HepG2 (cell line): ENCODE measurements around the gene CCDC57. TPM values are rescaled to one million over a fixed set of nuclear protein-coding genes. Genes with fewer than 3 reads are reported as not detected.
A peak's percentile ranks its signal among the peaks of the same experiment; 100 is the strongest.

Source experiments
- ATAC-seq: fragments of 200-7000 bp; cut with Tn5 transposase; 3 replicates; pipeline ENCODE4 v1.9.1; 2020; ENCODE audit warnings: mild to moderate bottlenecking, moderate library complexity
- BruUV-seq: library from RNA; stranded (reverse); fragments of 400-500 nt; replicated peaks from 2 replicates; lab custom pipeline; 2021; lab: Mats Ljungman, UMichigan
- CTCF ChIA-PET: fragments of 300-600 bp; formaldehyde crosslinking; extraction: SDS; loops from one replicate; lab custom pipeline; 2021; ENCODE audit warnings: low total read pairs, inconsistent platforms, low intra/inter-chr PET ratio; lab: Yijun Ruan, JAX
- POLR2A ChIA-PET: fragments of 350-600 bp; sonication (Branson Sonifier 250); formaldehyde crosslinking; loops from one replicate; lab custom pipeline; 2020; ENCODE audit warnings: antibody characterized with exemption, inconsistent platforms; lab: Yijun Ruan, JAX
- DNase-seq: peaks from one replicate; pipeline ENCODE4 v3.0.0-alpha.2; 2015; ENCODE audit warnings: low spot score
- FAIRE-seq: peaks from 3 replicates; lab custom pipeline; 2011; peaks lifted over from hg19 to GRCh38; lab: Jason Lieb, UNC
- H2AFZ ChIP-seq: one replicate; pipeline ENCODE4 v1.6.1; 2011; ENCODE audit warnings: low read length, inconsistent platforms
- H3K27ac ChIP-seq: fragments of 300-600 bp; 3 replicates; pipeline ENCODE4 v1.8.0; 2011; ENCODE audit warnings: mixed run types, mild to moderate bottlenecking, mixed read lengths, low read length, inconsistent platforms; ENCODE audit not compliant: insufficient read depth; ENCODE audit errors: extremely low read length
- H3K27me3 ChIP-seq, 2 experiments: fragments of 200-600 bp in 1 of 2; 2 replicates in 1 of 2; 3 replicates in 1 of 2; pipeline versions ENCODE4 v1.6.0 to v1.8.0; 2011; ENCODE audit warnings: low read length in 2 of 2, mild to moderate bottlenecking in 2 of 2, moderate library complexity in 2 of 2, inconsistent platforms in 1 of 2; ENCODE audit not compliant: insufficient read depth in 2 of 2, control insufficient read depth in 1 of 2
- H3K36me3 ChIP-seq, 2 experiments: fragments of 200-600 bp in 1 of 2; replicated peaks in 1 of 2; 2 replicates in 1 of 2; 3 replicates in 1 of 2; pipeline versions ENCODE4 v1.5.1 to v1.8.0; 2011; ENCODE audit warnings: low read length in 2 of 2, inconsistent platforms in 1 of 2; ENCODE audit not compliant: insufficient read depth in 2 of 2, control insufficient read depth in 1 of 2
- H3K4me1 ChIP-seq: 2 replicates; pipeline ENCODE4 v1.5.1; 2012; ENCODE audit warnings: low read length, inconsistent platforms; ENCODE audit not compliant: insufficient read depth
- H3K4me2 ChIP-seq: 2 replicates; pipeline ENCODE4 v1.6.0; 2011; ENCODE audit warnings: low read depth, low read length, inconsistent platforms
- H3K4me3 ChIP-seq, 3 experiments: fragments of 200-600 bp in 1 of 3; sonication (generic), shearing (Covaris generic) in 1 of 3; replicated peaks in 1 of 3; 2 replicates each; pipeline ENCODE4 v1.5.1; 2011 to 2016; ENCODE audit warnings: low read length in 3 of 3, inconsistent platforms in 2 of 3, low read depth in 2 of 3, mild to moderate bottlenecking in 2 of 3, control low read depth in 1 of 3, mixed read lengths in 1 of 3; ENCODE audit not compliant: insufficient read depth in 1 of 3
- H3K79me2 ChIP-seq: one replicate; pipeline ENCODE4 v1.6.1; 2011; ENCODE audit warnings: low read length, inconsistent platforms; ENCODE audit not compliant: insufficient read depth
- H3K9ac ChIP-seq: 2 replicates; pipeline ENCODE4 v1.6.0; 2011; ENCODE audit warnings: mild to moderate bottlenecking, low read depth, low read length, inconsistent platforms; ENCODE audit not compliant: insufficient read depth
- H3K9me3 ChIP-seq: 2 replicates; pipeline ENCODE4 v1.5.1; 2012; ENCODE audit warnings: mild to moderate bottlenecking, low read length
- H4K20me1 ChIP-seq: 2 replicates; pipeline ENCODE4 v1.6.0; 2011; ENCODE audit warnings: inconsistent platforms, mild to moderate bottlenecking, low read length, moderate library complexity; ENCODE audit not compliant: insufficient read depth
- ATF1 ChIP-seq: IDR thresholded peaks from 2 replicates; pipeline ENCODE4 v1.6.1; 2016; ENCODE audit warnings: mild to moderate bottlenecking, control low read depth
- HNRNPLL ChIP-seq: fragments of 200-400 bp; formaldehyde crosslinking; IDR thresholded peaks from 2 replicates; pipeline ENCODE4 v1.6.1; 2017; ENCODE audit warnings: mild to moderate bottlenecking, low read depth, low read length; ENCODE audit not compliant: poor library complexity, severe bottlenecking
- HOXD1 ChIP-seq: sonication (generic); formaldehyde crosslinking; IDR thresholded peaks from 2 replicates; pipeline ENCODE4 v1.5.0; 2020; ENCODE audit warnings: missing genetic modification reagents
- IRF2 ChIP-seq: IDR thresholded peaks from 2 replicates; pipeline ENCODE4 v1.6.1; 2018; ENCODE audit warnings: missing genetic modification reagents, missing compliant biosample characterization
- KAT2B ChIP-seq: fragments of 150-350 bp; IDR thresholded peaks from 2 replicates; pipeline ENCODE4 v1.6.1; 2014; ENCODE audit warnings: low read depth, low read length, borderline replicate concordance
- NCOA2 ChIP-seq: sonication (generic); formaldehyde crosslinking; IDR thresholded peaks from 2 replicates; pipeline ENCODE4 v1.8.0; 2022; ENCODE audit warnings: inconsistent platforms
- NFYC ChIP-seq: IDR thresholded peaks from 2 replicates; pipeline ENCODE4 v1.6.1; 2016; ENCODE audit warnings: missing genetic modification reagents, missing compliant biosample characterization
- NR3C1 ChIP-seq: sonication (generic); formaldehyde crosslinking; IDR thresholded peaks from 2 replicates; pipeline ENCODE4 v1.4.0; 2020; ENCODE audit warnings: missing genetic modification reagents
- POLR2AphosphoS2 ChIP-seq: IDR thresholded peaks from 2 replicates; pipeline ENCODE4 v1.6.1; 2011; ENCODE audit warnings: low read depth, low read length, improper control_type of control experiment
- RBFOX2 ChIP-seq: fragments of 200-400 bp; formaldehyde crosslinking; IDR thresholded peaks from 2 replicates; pipeline ENCODE4 v1.6.1; 2017; ENCODE audit warnings: low read depth, mild to moderate bottlenecking, low read length
- RBM22 ChIP-seq: fragments of 200-400 bp; formaldehyde crosslinking; optimal IDR thresholded peaks from 2 replicates; pipeline ENCODE3; 2017; ENCODE audit warnings: mild to moderate bottlenecking, low read length, moderate library complexity
- RBM39 ChIP-seq: fragments of 200-400 bp; formaldehyde crosslinking; IDR thresholded peaks from one replicate; pipeline ENCODE4 v1.6.1; 2018; ENCODE audit warnings: antibody characterized with exemption, mild to moderate bottlenecking, low read depth, low read length; ENCODE audit not compliant: poor library complexity, severe bottlenecking
- RFX3 ChIP-seq: IDR thresholded peaks from 2 replicates; pipeline ENCODE4 v1.6.1; 2016; ENCODE audit warnings: missing biosample characterization, missing genetic modification reagents
- STAG1 ChIP-seq: sonication (generic); formaldehyde crosslinking; IDR thresholded peaks from 2 replicates; pipeline ENCODE4 v1.4.0; 2020; ENCODE audit warnings: missing genetic modification reagents
- TEAD2 ChIP-seq: sonication (generic); formaldehyde crosslinking; IDR thresholded peaks from 2 replicates; pipeline ENCODE4 v1.9.0; 2021; ENCODE audit warnings: missing genetic modification reagents
- TMF1 ChIP-seq: sonication (generic); formaldehyde crosslinking; IDR thresholded peaks from 2 replicates; pipeline ENCODE4 v1.8.1; 2022; ENCODE audit warnings: low read depth, missing genetic modification reagents
- ZFP41 ChIP-seq: sonication (generic); formaldehyde crosslinking; IDR thresholded peaks from 2 replicates; pipeline ENCODE4 v1.4.0; 2020; ENCODE audit warnings: mild to moderate bottlenecking, missing genetic modification reagents, borderline replicate concordance
- ZFP62 ChIP-seq: sonication (generic); formaldehyde crosslinking; IDR thresholded peaks from 2 replicates; pipeline ENCODE4 v1.4.0; 2020; ENCODE audit warnings: missing genetic modification reagents
- ZNF24 ChIP-seq: fragments of 450-650 bp; IDR thresholded peaks from 2 replicates; pipeline ENCODE4 v1.6.1; 2017; ENCODE audit warnings: antibody characterized with exemption, mild to moderate bottlenecking
- ZNF33A ChIP-seq: sonication (generic); formaldehyde crosslinking; IDR thresholded peaks from 2 replicates; pipeline ENCODE4 v1.5.1; 2020; ENCODE audit warnings: missing genetic modification reagents, mild to moderate bottlenecking, moderate library complexity, borderline replicate concordance
- ZNF772 ChIP-seq: sonication (generic); formaldehyde crosslinking; IDR thresholded peaks from 2 replicates; pipeline ENCODE4 v1.5.0; 2020; ENCODE audit warnings: mild to moderate bottlenecking, missing genetic modification reagents
- ZNF83 ChIP-seq: sonication (generic); formaldehyde crosslinking; IDR thresholded peaks from 2 replicates; pipeline ENCODE4 v1.4.0; 2020; ENCODE audit warnings: missing genetic modification reagents, mild to moderate bottlenecking, borderline replicate concordance
- WGBS: methylation state at CpG from one replicate; pipeline ENCODE4 v1.1.6; 2017; ENCODE audit warnings: low lambda C conversion rate; 5-methylcytosine and 5-hydroxymethylcytosine counted together
- in situ Hi-C: cut with HindIII; loops from 2 replicates; pipeline ENCODE4 v1.10.0; 2017; ENCODE audit warnings: low pct_unique_long_range_greater_than_20kb; ENCODE audit not compliant: extremely low pct_ligation_motif_present
- intact Hi-C: fragments of 100-400 bp; cut with micrococcal nuclease; formaldehyde crosslinking; loops from one replicate; pipeline ENCODE4 v1.10.0; 2022; ENCODE audit not compliant: unreplicated experiment
- polyA plus RNA-seq, 8 experiments: library from polyadenylated mRNA; depleted of rRNA in 3 of 8; stranded (reverse) in 7 of 8; unstranded in 1 of 8; fragments of >200 nt; fragmentation: Illumina TruSeq in 4 of 8; extraction: Trizol in 4 of 8; gene quantifications; 2 replicates each; pipeline versions ENCODE4 v1.2.1 to v1.2.3, GENCODE V29; 2011 to 2016; ENCODE audit warnings: low read depth in 4 of 8, missing spikeins in 1 of 8, mixed read lengths in 1 of 8; ENCODE audit not compliant: insufficient read depth in 1 of 8
- total RNA-seq, 5 experiments: library from RNA; depleted of rRNA; stranded (reverse); fragments of >200 nt; fragmentation: Illumina TruSeq; extraction: Trizol; gene quantifications; 2 replicates each; pipeline ENCODE4 v1.2.3, GENCODE V29; 2016; ENCODE audit warnings: low read depth in 1 of 5
- TF ChIP-seq, protein P1 (sequence below): sonication (generic); formaldehyde crosslinking; conservative IDR thresholded peaks from 2 replicates; pipeline ENCODE4 v1.4.0; 2020; ENCODE audit warnings: missing genetic modification reagents
- TF ChIP-seq, protein P2 (sequence below): IDR thresholded peaks from 2 replicates; pipeline ENCODE4 v1.6.1; 2012; ENCODE audit warnings: inconsistent platforms
- TF ChIP-seq, protein P3 (sequence below): sonication (generic); formaldehyde crosslinking; IDR thresholded peaks from 2 replicates; pipeline ENCODE4 v1.4.0; 2020; ENCODE audit warnings: missing genetic modification reagents

Gene CCDC57
- total and polyA plus RNA-seq, 2 of the 13 experiments (the other 11 are each of a cell fraction or from before 2014, with no cell fraction given): 59.3 to 59.9 TPM

DNA sequence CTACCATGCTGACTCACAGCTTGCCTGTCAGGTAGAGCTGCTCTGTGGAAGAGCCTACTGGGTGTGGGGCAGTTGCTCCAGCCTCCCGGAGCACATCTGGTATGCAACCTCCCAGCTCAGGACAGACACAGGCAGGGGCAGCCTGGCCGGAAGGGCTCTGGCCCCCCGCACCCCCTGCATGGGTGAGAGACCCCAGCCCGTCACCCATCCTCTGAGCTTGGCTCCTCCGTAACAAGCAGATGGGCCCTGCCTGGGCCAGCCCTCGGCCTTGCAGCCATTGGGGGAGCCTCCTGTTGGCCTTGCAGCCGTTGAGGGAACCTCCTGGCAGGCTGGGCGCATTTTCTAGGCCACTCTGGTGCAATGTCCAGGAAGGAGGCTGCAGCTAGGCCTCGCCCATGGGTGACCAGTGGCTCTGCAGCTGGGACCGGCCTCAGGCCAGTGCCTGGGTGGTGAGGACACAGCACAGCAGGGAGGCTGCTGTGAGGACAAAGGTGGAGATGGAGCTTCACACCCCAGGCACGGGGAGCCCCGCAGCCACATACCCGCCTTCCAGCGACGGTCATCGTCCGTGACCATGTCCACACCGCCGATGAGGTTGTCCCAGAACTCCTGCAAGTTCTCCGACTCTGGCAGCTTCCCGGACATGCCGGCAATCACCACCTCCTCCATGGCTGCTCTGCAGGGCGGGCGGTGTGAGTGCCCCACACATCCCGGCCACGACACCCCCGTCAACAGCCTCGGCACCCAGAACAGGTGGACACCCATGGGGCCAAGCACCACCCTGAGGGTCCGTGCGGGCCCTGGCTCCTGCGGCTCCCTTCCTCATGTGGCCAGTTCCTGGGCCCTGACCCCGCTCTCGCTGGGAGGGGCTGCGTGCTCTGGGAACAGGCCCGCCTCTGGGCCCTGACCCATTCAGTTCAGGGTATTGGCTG lies 116.6 kb downstream of the CCDC57 start:
- 29% methylated on average over 24 of the region's 35 CpGs for WGBS
- Histone ChIP-seq H2AFZ (no peak overlapping the region), H3K27ac (peak overlapping the region; percentile 89), H3K79me2 (peaks cover 62% of the 10 kb centered on the region), H3K4me1 (peaks cover 59% of the 10 kb centered on the region), H3K9ac (peak overlapping the region; percentile 98), H3K4me2 (peak overlapping the region; percentile 98), H3K36me3 (peaks cover 38 to 49% of the 10 kb centered on the region in 2 experiments), H3K27me3 (no peaks in the 10 kb centered on the region; a peak in 1 of 5 replicates), H3K9me3 (no peaks in the 10 kb centered on the region), H4K20me1 (peaks cover 51% of the 10 kb centered on the region), H3K4me3 (peak overlapping the region; percentile 72 to 96 (median 86))
- DNase-seq: no peak
- intact Hi-C loops: loop anchor here (5.0 to 10.0 kb wide), 2 partner anchors 44 to 121 kb away; partner anchors contain the start of genes ASPSCR1, GPS1 and RFNG
- CTCF ChIA-PET: no interaction called here
- no TSS peak for BruUV-seq
- ATAC-seq: peak; percentile 4
- FAIRE-seq: no peak
- in situ Hi-C loops: no loop called here
- POLR2A ChIA-PET: interaction anchor here (0.7 to 2.7 kb wide), 5 partner anchors 10 to 59 kb away, joined by 3 to 8 read pairs (median 6); partner anchors contain the start of gene DCXR
- TF ChIP-seq, protein P1, sequence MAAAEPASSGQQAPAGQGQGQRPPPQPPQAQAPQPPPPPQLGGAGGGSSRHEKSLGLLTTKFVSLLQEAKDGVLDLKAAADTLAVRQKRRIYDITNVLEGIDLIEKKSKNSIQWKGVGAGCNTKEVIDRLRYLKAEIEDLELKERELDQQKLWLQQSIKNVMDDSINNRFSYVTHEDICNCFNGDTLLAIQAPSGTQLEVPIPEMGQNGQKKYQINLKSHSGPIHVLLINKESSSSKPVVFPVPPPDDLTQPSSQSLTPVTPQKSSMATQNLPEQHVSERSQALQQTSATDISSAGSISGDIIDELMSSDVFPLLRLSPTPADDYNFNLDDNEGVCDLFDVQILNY (CRISPR knock-in tag): no peak
- peak; percentile 78 for TF ChIP-seq RBFOX2
- no peak for TF ChIP-seq ZFP62 (CRISPR knock-in tag)
- no peak for TF ChIP-seq NCOA2
- no peak for TF ChIP-seq HNRNPLL
- TF ChIP-seq, protein P2, sequence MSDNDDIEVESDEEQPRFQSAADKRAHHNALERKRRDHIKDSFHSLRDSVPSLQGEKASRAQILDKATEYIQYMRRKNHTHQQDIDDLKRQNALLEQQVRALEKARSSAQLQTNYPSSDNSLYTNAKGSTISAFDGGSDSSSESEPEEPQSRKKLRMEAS: no peak
- TF ChIP-seq RBM22: peak; percentile 34
- 0 out of 2 replicates have a peak, but pooled peaks have one; percentile 45 for TF ChIP-seq ZNF772 (CRISPR knock-in tag)
- TF ChIP-seq, protein P3, sequence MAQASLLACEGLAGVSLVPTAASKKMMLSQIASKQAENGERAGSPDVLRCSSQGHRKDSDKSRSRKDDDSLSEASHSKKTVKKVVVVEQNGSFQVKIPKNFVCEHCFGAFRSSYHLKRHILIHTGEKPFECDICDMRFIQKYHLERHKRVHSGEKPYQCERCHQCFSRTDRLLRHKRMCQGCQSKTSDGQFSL (CRISPR knock-in tag): 0 out of 2 replicates have a peak, but pooled peaks have one; percentile 20
- TF ChIP-seq ZFP41 (CRISPR knock-in tag): peak; percentile 44; the same call in 1 of the 2 replicates
- no peak for TF ChIP-seq HOXD1 (CRISPR knock-in tag)
- TF ChIP-seq ATF1 (CRISPR knock-in tag): no peak
- TF ChIP-seq TMF1 (CRISPR knock-in tag): peak; percentile 34; the same call in 1 of the 2 replicates
- TF ChIP-seq IRF2 (CRISPR knock-in tag): no peak
- no peak for TF ChIP-seq STAG1
- peak; percentile 24; the same call in 1 of the 2 replicates for TF ChIP-seq ZNF83
- TF ChIP-seq KAT2B: no peak
- TF ChIP-seq POLR2AphosphoS2: no peak
- no peak for TF ChIP-seq RFX3
- no peak for TF ChIP-seq ZNF24
- no peak for TF ChIP-seq NFYC (CRISPR knock-in tag)
- peak; percentile 52 for TF ChIP-seq RBM39
- TF ChIP-seq NR3C1 (CRISPR knock-in tag): no peak
- TF ChIP-seq ZNF33A (CRISPR knock-in tag): no peak
- 0 out of 2 replicates have a peak, but pooled peaks have one; percentile 16 for TF ChIP-seq TEAD2
